ENCODE results near the gene KSR2.

DNA sequence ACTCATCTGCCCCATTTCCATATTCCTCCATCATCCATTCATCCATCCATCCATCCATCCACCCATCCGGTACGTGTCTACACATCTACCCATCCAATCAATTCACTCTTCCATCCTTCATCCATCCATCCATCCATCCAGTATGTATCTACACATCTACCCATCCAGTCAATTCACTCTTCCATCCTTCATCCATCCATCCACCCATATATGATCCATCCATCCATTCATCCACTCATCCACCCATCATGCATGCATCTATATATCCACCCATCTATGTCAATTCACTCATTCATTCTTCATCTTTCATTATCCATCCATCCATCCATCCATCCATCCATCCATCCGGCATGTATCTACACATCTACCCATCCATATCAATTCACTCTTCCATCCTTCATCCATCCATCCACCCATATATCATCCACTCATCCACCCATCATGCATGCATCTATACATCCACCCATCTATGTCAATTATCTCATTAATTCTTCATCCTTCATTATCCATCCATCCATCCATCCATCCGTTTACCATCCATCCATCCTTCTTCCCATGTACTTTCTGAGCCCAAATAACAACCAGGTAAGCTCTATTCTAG lies 498.8 kb downstream of the KSR2 start:
- no peak for TF ChIP-seq POLR2A (IDR thresholded peaks at IDR 0.05)
- TF ChIP-seq, protein P1, sequence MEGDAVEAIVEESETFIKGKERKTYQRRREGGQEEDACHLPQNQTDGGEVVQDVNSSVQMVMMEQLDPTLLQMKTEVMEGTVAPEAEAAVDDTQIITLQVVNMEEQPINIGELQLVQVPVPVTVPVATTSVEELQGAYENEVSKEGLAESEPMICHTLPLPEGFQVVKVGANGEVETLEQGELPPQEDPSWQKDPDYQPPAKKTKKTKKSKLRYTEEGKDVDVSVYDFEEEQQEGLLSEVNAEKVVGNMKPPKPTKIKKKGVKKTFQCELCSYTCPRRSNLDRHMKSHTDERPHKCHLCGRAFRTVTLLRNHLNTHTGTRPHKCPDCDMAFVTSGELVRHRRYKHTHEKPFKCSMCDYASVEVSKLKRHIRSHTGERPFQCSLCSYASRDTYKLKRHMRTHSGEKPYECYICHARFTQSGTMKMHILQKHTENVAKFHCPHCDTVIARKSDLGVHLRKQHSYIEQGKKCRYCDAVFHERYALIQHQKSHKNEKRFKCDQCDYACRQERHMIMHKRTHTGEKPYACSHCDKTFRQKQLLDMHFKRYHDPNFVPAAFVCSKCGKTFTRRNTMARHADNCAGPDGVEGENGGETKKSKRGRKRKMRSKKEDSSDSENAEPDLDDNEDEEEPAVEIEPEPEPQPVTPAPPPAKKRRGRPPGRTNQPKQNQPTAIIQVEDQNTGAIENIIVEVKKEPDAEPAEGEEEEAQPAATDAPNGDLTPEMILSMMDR (IDR thresholded peaks at IDR 0.05): no peak

Measured in testis (tissue), 2 donors.